ENCODE results near the gene CCDC39.

The CCDC39 gene

DNA sequence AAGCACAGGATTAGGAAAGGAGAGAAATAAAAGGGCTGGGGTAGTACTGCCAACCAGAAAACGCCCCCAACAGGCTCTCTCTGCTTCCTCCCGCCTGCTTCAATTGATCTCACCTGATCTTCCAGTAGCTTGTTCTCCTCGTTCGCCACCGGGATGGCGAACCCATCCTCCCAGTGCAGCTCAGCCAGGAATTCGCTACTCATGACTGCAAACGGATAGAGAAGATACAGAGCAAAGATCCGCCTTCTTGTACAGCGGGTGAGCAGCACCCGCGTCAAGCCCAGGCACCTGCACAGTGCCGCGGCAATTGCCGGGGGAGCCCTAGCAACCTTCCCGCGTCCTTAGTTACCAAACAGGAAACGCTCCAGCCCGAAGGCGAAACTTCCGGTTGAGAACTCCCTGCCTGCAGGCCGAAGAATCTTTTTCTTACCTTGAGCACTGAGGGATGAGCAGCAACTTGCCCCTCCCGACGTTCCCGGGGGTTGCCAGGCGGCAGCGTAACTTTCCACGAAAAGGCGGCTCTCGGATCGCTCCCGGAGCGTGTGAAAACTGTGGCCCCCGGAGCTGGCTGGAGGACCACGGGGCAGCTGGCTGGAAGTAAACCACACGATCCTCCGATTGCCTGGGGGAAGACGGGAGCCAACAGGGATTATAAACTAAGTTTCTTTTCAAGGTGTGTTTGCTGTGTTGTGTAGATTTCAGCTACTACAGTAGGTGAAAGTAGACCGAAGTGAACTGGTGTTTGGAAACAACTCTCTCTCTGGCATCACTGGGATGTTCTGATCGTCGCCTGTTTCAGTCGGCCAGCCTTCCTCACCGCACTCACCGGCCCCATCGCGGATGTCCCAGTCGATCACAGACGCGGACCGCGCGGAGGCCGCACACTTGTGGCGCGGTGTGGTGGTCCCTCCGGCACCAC, at the start of gene CCDC39:
TSS of gene CCDC39 (minus strand) at position 312 of the 919 bp plus-strand sequence. CDS start at position 203, 109 bp downstream.
- peak; percentile 23 for DNase-seq

- DNase-seq = no peak
Measured at GRCh38 chr3:180720012-180720411, 40.7 kb upstream of the CCDC39 start.

DNA sequence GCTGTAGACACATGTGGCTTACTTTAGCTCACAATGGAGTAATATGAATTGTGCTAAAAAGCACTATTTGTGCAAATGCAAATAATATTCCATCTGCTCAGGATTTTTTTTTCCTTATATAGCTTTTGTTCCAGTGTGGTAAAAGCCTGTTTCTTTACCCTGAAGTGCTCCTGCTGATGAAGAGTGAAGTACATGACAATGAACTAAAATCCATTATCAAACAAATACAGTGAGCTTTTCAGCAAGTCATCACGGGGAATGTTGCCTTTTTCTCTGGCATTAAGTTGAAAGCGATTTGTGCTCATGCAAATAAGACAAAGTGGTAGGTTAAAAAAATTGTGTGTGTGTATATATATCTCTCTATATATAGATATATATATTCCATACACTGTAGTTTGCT, 28.6 kb upstream of the CCDC39 start:
- DNase-seq = no peak

DNA sequence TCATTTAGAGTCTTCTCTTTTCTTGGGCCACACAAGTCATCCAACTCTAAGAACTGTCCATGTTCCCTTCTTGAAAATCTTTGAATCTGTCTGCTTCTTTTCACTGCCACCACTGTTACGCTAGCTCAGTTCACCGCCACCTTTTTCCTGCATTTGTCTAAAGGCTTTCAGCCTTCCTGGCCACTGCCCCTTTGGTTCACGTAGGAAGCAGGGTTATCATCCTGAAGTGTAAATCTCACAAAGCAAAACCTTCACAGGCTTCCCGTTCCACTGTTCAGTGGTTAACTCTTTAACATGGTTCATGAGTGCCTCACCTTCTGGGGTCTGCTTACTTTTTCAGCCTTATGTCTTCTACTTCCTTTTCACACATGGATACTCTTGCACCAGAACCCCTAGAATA, 26.3 kb upstream of the CCDC39 start:
- DNase-seq = no peak

DNA sequence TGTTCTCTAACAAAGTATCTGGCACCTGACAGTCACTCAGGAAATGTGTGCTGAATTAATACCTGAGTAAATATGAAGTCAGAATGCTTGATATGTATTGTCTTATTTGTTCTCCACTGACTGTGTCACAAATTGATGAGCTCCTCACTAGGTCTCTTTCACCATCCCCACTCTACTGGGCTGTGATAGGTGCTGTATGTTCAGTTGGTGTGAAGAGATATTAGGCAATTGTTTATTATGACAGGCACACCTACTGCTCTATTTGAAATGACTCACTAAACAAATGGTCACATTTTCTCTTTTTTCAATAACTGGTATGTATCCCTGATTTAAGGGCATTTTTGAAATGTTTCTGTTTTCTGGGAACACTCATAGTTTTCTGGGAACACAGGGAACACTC, 25.2 kb upstream of the CCDC39 start:
- no peak for DNase-seq

GRCh38 chr3:180700941-180701340, 21.7 kb upstream of the CCDC39 start:
- DNase-seq = no peak

- DNase-seq = no peak
Measured at GRCh38 chr3:180698760-180699270, 19.5 kb upstream of the CCDC39 start.

GRCh38 chr3:180694321-180694720, 15.0 kb upstream of the CCDC39 start:
- no peak for DNase-seq

GRCh38 chr3:180693656-180694055, 14.4 kb upstream of the CCDC39 start:
- DNase-seq = no peak

GRCh38 chr3:180690061-180690460, 10.8 kb upstream of the CCDC39 start:
- no peak for DNase-seq

DNA sequence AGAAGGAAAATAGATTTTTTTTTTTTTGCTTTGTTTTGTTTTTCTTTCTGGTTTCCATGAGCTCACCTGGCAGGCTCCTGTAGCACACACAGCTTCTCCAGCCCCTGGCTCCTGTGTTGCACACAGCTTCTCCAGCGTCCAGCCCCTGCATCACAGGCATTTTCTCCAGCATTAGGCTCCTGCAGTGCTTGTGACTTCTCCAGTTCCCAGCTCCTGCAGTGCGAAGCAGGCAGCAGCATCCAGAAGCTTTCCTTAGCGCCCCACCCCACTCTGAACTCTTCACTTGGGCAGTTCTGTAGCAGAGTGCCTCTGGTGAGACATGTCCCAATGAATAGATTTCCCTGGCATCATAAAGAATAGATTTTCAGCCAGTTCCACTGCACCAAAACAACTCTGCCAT, 5.5 kb upstream of the CCDC39 start:
- no peak for DNase-seq

GRCh38 chr3:180683816-180684215, 4.5 kb upstream of the CCDC39 start:
- DNase-seq = no peak

DNA sequence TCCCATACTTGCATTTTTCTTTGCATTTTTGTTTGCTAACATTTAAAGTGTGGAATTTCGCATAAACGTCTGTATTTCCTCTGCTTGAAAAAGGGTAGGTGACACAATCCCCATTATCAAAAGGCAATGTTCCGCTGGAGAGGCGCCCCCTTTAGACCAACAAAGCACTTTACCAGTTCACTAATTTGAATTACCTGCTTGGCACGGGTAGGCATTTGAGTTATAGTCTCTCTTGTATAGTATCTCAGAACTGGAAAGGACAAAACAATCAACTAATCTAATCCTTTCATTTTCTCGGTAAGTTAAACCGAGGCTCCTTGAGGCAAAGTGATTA, 775 bp upstream of the CCDC39 start:
- DNase-seq = peak; percentile 48

DNA sequence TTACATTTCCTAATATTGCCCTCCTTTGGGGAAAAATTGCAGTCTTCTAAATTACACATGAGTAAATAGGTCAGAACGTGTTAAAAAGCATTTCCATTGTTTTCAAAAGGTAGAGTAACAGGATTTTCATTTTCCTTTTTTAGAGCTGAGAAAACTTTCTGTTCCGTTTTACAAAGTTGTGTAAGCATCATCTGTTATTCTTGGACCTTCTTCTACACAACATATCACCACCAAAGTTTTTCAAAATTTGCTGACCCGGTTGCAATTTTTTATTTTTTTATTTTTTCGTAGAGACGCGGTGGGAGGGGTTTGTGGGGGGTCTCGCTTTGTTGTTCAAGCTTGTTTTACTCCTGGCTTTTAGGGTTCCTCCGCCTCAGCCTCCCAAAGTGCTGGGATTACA, 1.1 kb downstream of the CCDC39 start:
- DNase-seq = no peak

DNA sequence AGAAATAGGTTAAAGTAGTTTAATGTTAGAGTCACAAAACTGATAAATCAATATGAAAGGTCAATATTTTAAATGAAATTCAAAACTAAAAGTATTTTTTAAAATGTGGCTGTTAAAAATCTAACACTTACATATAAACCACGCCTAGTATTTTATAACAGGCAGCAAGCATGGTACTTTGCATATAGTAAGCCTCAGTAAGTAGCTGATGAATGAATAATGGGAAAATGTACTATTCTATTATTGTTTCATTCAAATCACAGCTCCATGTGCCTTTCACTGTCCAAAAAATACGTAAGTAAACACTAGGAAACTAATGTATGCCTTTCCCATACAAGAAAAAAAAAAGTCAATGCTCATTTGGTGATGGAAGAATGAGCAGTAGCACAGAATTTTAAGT, 17.8 kb downstream of the CCDC39 start:
- DNase-seq = no peak

- DNase-seq = no peak
Measured at GRCh38 chr3:180657094-180657493, 22.2 kb downstream of the CCDC39 start.

GRCh38 chr3:180656406-180656805, 22.9 kb downstream of the CCDC39 start:
- no peak for DNase-seq

GRCh38 chr3:180646187-180646790, 33.0 kb downstream of the CCDC39 start:
- DNase-seq = no peak

GRCh38 chr3:180640987-180641386, 38.3 kb downstream of the CCDC39 start:
- no peak for DNase-seq

DNA sequence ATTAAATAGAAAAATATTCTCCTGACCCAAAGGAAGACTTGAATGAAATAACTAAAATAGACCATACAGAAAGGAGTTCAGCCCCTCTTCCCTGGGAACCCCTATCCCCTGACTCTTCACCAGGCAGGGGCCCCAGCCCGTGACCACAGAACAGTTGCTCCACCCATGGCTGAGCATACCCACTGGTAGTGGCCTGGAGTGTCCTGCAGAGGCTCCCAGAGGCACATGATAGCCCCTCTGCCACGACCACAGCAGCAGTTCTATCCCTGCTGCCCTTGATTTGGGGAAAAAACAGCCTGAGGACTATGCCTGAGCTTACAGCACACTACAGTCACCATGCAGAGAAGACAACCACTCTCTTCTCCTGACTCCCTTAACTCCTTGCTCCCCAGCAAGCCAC, 45.6 kb downstream of the CCDC39 start:
- no peak for DNase-seq

- DNase-seq = no peak
Measured at GRCh38 chr3:180631317-180631716, 48.0 kb downstream of the CCDC39 start.

DNA sequence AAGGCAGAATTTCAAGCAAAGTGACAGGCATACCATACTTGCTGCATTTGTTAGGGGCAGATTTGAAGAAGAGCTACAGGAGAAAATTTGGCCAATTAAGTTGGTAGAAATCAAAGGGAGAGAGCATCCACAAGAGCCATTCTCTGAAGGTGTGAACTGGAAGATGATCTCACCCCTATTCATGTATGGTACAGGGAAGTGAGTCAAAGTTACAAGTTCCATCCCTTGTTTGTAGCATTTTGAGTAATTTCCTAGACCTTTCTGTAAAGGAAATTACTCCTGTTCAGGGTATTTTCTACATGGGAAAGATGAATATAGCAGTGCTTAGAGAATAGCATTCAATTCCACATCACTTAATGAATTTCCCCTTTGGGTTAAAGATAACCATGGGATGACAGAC, 48.9 kb downstream of the CCDC39 start:
- no peak for DNase-seq

- no peak for DNase-seq
Measured at GRCh38 chr3:180626844-180627243, 52.4 kb downstream of the CCDC39 start.

DNA sequence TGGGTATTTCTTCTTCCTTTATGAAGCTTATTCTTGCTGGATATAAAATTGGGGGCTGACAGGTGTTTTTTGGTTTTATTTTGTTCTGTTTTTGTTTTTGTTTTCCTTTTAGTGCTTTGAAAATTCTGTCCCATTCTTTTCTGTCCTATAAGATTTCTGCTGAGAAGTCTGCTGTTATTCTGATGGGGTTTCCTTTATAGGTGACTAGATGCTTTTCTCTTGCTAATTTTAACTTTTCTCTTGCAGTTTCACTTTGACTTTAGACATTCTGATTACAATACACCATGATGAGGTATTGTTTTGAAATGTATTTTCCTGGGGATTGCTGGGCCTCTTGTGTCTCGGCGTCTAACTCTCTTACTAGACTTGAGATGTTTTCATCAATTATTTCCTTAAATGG, 54.6 kb downstream of the CCDC39 start:
- DNase-seq = no peak

All from NCI-H1048 (cell line).